Amygdala (tissue), 56 donors: ENCODE data around the gene TMCC1.
"Not testable (repeated sequence)": the region's sequence is repeated elsewhere in the genome, so short reads cannot be mapped to it uniquely, and the experiment has no call there.

ENCODE experiments used
- DNase-seq, 56 donors: peaks; one replicate each; lab custom pipeline; 2025; lab: John Stamatoyannopoulos, UW

The TMCC1 gene

DNA sequence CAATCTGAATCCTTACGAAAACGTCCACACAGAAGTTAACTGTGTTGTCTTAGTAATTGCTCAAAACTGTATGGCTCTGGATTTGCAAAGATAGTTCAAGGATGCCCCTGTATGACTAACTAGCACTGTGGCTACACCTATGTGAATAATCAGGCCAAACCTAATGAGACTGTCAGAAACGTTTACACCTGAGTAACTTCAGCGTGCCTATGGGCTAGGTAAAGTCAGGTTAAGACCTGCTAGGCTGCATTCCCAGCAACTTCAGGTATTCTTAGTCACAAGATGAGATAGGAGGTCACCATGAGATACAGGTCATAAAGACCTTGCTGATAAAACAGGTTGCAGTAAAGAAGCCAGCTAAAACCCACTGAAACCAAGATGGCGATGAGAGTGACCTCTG lies 199.3 kb downstream of the TMCC1 start:
- no peak for DNase-seq

DNA sequence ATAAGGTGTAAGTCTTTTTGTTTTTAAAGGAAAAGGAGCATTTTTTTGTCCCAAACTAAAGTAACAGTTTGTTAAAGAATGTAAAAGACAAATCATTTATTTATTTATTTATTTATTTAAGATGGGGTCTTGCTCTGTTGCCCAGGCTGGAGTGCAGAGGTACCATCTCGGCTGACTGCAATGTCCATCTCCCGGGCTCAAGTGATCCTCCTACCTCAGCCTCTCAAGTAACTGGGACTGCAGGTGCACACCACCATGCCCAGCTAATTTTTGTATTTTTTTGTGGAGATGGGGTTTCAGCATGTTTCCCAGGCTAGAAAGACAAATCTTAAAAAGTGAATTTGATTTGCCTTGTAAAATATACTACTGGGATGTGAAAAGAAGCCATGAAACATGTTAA lies 200.8 kb downstream of the TMCC1 start:
- no peak for DNase-seq

- no peak for DNase-seq
These were observed 202.5 kb downstream of the TMCC1 start for GRCh38 chr3:129690963-129691362.

- DNase-seq: peak in 34 of 56 donors; percentile 0 to 79 (median 30)
These were observed 203.1 kb downstream of the TMCC1 start for GRCh38 chr3:129690406-129690805.

DNA sequence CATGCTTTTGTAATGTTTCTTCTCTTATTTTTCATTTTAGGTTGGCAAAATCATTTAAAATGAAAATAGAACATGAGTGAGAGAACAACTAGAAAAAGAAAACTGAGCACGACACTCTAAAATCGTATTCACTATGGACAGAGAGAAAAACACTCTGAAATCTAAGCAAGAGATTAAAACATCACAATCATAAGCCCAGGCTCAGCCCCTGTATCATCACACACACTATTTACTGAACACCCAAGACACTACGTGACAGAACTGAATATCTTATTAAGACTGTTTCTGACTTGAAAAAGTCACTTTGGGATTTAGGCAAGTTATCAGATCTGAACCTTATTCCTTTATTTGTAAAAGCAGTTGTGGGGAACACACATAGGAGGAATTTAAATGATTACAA lies 204.5 kb downstream of the TMCC1 start:
- DNase-seq: no peak

GRCh38 chr3:129688271-129688895 lies 205.1 kb downstream of the TMCC1 start:
- peak; percentile 17 to 95 (median 76) for DNase-seq

GRCh38 chr3:129687586-129688125 lies 205.9 kb downstream of the TMCC1 start:
- peak in 1 of 56 donors; percentile 5 for DNase-seq

GRCh38 chr3:129686941-129687340 lies 206.6 kb downstream of the TMCC1 start:
- peak in 1 of 56 donors; percentile 3 for DNase-seq

- no peak for DNase-seq
These were observed 209.2 kb downstream of the TMCC1 start for GRCh38 chr3:129684270-129684669.

- no peak for DNase-seq
These were observed 210.3 kb downstream of the TMCC1 start for GRCh38 chr3:129683201-129683600.

GRCh38 chr3:129676985-129677384 lies 216.5 kb downstream of the TMCC1 start:
- no peak for DNase-seq

- DNase-seq: not testable (repeated sequence)
These were observed 218.8 kb downstream of the TMCC1 start for GRCh38 chr3:129674798-129675123.

DNA sequence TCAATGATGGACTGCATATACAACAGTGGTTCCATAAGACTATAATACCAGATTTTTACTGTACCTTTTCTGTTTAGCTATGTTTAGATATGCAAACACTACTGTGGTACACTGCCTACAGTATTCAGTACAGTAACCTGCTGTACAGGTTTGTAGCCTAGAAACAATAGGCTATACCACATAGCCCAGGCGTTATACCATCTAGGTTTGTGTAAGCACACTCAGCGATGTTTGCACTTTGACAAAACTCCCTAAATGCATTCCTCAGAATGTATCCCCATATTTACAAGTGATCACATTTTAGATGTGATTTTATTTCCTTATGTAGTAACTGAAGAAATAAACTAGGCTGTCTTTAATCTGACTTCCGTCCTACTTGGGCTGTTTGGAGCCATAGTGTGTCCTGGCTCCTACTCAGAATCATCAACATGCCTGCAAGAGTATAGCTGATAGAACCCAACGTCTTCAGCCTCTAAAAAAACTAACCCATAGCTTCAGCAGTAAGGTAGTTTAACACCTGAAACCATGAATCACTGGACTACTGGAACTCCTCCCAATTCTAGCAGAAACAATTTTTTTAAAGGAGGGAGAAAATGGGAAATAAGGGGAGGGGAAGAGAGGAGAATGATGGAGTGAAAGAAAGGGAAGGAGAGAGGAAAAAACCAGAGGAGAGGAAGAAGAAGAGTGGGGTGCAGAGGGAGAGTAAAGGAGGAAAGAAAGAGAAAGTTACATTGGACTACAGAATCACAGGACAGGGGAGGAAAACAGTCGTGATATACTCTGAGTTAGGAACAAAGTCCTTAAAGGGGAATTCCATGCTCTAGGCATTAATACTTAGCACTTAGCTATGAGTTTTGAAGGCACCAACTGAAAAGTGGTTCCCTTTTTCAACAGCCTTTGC lies 219.4 kb downstream of the TMCC1 start:
- no peak for DNase-seq

DNA sequence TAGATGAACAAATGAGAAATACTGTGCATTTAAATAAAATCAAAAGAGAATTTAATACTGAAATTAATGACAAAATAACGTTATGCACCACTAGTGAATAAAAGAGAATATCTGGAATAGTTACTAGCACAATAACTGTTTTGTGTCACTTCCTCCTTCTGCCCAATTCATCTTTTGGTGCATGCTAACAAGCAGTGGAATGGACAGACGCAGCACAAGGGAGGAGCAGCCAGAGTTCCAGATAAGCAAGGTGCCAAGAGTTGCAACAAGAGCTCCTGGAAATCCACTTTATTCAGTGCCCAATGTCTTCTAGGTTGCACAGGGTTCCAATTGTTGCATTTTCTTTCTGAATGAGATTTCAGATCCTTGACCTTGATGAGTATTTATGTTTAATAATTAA lies 220.5 kb downstream of the TMCC1 start:
- DNase-seq: no peak

- DNase-seq: no peak
These were observed 221.1 kb downstream of the TMCC1 start for GRCh38 chr3:129672412-129672811.

GRCh38 chr3:129665024-129665768 lies 228.3 kb downstream of the TMCC1 start:
- no peak for DNase-seq

- no peak for DNase-seq
These were observed 229.4 kb downstream of the TMCC1 start for GRCh38 chr3:129663930-129664646.

DNA sequence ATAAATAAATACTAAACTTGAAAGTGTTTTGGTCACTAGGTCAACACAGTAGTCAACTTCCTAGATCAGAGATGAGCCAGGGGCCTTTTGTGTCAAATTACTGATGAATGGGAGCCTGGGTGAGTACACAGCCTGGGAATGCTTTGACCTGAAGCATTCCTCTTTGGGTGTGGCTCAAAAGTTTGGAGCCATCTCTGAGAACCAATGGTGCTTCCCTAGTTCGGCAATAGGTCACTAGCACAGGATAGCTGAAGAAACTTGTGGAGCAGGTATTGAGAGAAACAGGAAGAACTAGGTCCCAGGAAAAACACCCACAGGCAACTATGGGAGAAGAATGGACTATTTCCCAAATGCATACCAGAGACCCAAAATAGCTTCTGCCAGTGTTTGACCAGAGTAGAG lies 230.5 kb downstream of the TMCC1 start:
- no peak for DNase-seq

DNA sequence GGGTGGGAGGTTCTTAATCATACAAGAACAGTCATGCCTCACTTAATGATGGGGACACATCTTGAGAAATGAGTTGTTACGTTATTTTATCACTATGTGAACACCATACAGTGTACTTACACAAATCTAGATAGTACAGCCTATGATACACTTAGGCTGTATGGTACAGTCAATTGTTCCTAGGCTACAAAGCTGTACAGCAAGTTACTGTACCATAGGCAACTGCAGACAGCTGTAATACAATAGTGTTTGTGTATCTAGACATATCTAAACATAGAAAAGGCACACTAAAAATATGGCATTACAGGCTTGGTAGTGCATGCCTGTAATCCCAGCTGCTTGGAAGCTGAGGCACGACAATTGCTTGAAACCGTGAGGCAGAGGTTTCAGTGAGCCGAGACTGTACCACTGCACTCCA lies 231.3 kb downstream of the TMCC1 start:
- DNase-seq: no peak

DNA sequence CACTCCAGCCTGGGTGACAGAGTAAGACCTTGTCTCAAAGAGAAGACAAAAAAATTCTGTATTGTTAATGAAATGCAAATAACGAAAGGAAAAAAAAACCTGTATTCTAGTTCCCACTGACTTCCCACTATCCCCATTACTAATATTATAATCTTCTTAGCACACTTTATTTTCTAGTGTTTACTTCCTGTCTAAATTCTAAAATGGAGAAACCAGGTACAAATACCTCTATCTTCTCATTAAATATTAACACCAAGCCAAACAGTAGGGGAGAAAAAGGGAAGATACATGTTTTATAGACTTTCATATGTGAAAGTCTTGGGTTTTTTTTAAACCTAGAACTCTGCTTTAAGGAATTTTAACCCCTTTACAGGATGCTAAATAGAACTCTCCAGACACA lies 231.7 kb downstream of the TMCC1 start:
- no peak for DNase-seq
